IPS-18a (cell line): ENCODE data around the gene AP1G2.
"Not testable (repeated sequence)": the region's sequence is repeated elsewhere in the genome, so short reads cannot be mapped to it uniquely, and the experiment has no call there.

Experiments used
- H3K27ac ChIP-seq: one replicate; pipeline ENCODE4 v1.5.1; 2013; ENCODE audit warnings: low read length
- H3K27me3 ChIP-seq: one replicate; pipeline ENCODE4 v1.6.1; 2013; ENCODE audit warnings: mild to moderate bottlenecking, low read length; ENCODE audit not compliant: control insufficient read depth, insufficient read depth
- H3K36me3 ChIP-seq: one replicate; pipeline ENCODE4 v1.6.1; 2013; ENCODE audit warnings: low read depth, low read length; ENCODE audit not compliant: control insufficient read depth
- H3K4me1 ChIP-seq: one replicate; pipeline ENCODE4 v1.6.1; 2013; ENCODE audit warnings: low read depth, low read length; ENCODE audit not compliant: control insufficient read depth
- H3K4me3 ChIP-seq: one replicate; pipeline ENCODE4 v1.5.1; 2013; ENCODE audit warnings: low read length
- H3K9ac ChIP-seq: one replicate; pipeline ENCODE4 v1.6.1; 2013; ENCODE audit warnings: mild to moderate bottlenecking, low read length, moderate library complexity
- H3K9me3 ChIP-seq: one replicate; pipeline ENCODE4 v1.6.1; 2013; ENCODE audit warnings: low read depth, low read length; ENCODE audit not compliant: control insufficient read depth

AP1G2 gene

DNA sequence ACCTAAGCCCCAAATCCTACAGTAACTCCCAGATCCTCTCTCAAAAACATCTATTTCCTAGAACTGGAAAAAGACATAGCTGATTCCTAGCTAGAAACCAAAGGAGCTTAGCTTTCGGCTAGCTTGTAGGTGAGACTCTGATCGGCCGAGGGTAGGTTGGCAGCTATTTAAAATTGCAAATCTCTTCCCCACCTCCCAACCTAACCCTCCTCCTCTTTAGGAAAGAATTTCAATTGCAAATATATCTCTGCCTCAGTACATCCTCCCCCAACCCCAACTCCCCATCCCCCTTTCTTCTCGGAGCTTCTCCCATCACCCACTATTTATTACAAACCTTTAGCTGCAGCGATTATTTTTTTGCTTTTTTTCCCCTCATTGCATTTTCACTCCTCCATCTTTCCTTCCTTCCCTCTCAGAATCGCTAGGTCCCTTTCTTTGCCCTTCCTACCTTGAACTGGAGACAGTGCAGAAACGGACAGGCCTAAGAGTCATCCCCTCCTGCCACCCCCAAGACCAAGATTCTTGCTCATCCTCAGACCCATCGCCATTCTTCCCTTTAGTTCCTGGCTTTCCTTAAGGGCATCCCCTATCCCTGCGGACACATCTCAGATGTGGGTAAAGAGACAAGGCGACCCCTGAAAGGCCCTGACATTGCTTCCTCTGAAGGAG is 29.4 kb downstream of the AP1G2 start:
- Histone ChIP-seq H3K4me3 (peak overlapping the region; percentile 75), H3K27ac (peak overlapping the region; percentile 95)

DNA sequence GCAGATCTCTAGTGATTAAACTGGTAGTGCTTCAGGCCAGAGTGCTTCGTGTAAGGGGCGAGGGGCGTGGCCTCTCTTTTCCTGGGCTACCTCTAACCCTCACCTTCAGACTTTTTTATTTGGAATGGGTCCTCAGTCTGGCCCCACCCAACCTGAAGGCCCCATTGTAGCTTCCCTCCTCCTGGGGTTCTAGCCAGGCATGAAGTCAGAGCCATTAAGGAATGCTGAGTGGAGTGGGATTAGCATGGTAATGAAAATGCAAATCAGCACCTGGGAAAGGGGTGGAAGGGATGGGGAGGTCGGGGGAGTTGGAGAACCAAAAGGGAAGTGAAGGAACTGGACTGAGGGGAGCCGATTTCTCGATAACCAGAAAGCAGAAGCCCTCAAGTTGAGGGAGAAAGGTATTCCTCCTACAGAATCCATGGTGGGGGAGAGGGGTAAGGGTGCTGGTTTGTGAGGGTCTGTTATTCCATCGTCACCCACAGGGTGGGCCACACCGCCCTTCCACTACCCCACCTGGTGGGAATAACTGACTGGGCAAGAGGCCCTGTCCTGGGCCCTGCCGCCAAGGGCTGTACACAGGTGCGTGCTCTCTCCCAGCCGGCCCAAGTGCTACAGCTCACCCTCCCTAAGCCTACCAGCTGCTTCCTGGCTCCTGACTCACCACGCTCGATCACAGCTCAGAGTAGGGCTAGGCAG is 30.1 kb downstream of the AP1G2 start:
- Histone ChIP-seq H3K9me3 (no peaks in the 10 kb centered on the region), H3K27me3 (no peaks in the 10 kb centered on the region), H3K27ac (peak overlapping the region; percentile 90), H3K4me3 (peak overlapping the region; percentile 75), H3K36me3 (peaks cover 10% of the 10 kb centered on the region), H3K4me1 (peaks cover 26% of the 10 kb centered on the region), H3K9ac (peak overlapping the region; percentile 88)

More for the DNA sequence above, 29.4 kb downstream of the AP1G2 start:
- Histone ChIP-seq H3K9ac (peak overlapping the region; percentile 88), H3K27me3 (no peaks in the 10 kb centered on the region), H3K9me3 (no peaks in the 10 kb centered on the region), H3K36me3 (peaks cover 9% of the 10 kb centered on the region), H3K4me1 (peaks cover 26% of the 10 kb centered on the region)

DNA sequence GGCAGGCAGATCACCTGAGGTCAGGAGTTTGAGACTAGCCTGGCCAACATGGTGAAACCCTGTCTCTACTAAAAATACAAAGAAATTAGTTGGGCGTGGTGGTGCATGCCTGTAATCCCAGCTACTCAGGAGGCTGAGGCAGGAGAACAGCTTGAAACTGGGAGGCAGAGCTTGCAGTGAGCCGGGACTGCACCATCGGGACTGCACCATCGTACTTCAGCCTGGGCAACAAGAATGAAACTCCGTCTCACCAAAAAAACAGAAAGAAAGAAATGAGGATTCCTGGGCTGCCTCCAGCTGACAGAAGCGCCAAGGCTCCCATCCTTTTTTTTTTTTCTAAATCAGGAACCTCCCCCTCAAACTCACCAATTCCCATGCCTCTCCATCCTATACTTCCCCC is 30.7 kb downstream of the AP1G2 start:
- Histone ChIP-seq H3K4me1 (peaks cover 26% of the 10 kb centered on the region), H3K36me3 (peaks cover 11% of the 10 kb centered on the region), H3K9ac (peak overlapping the region; percentile 24), H3K4me3 (peak overlapping the region; percentile 75)
- not testable (repeated sequence) for H3K27ac ChIP-seq, H3K27me3 ChIP-seq, H3K9me3 ChIP-seq

DNA sequence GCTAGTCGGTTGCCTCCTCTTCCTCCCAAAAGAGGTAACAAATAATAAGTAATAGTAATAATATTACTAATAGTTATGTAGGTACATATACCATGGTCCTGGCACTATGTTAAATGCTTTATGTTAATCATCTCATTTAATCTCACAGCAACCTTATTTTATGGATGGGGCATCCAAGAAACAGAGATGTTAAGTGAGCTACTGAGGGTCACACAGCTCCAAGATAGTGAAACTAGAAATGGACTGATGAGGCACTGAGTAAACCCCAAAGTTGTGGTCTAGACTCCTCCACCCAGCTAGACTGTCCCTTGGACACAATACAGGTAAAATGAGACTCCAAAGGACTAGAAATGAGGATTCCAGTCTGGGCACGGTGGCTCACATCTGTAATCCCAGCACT is 31.1 kb downstream of the AP1G2 start:
- Histone ChIP-seq H3K9ac (peak overlapping the region; percentile 24), H3K9me3 (no peaks in the 10 kb centered on the region), H3K36me3 (peaks cover 11% of the 10 kb centered on the region), H3K27me3 (no peaks in the 10 kb centered on the region), H3K4me3 (no peak overlapping the region), H3K27ac (no peak overlapping the region), H3K4me1 (peaks cover 26% of the 10 kb centered on the region)

DNA sequence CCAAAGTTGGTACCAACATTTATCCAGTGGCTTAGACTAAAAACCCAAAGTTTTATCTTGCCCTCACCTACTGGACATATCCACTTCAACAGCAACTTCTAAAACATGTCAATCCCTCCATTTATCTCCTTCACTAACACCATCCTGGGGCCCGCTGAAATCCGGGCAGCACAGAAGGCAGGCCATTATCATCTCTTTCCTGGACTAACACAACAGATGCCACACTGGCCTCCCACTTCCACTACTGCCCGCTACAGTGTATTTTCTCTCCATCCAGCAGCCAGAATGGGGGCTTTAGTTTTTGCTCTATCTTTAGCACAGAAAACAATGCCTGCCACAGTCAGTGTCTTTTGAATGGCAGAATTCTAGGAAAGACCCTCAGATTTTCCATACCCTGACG is 31.6 kb downstream of the AP1G2 start:
- no peak overlapping the region for H3K4me3 ChIP-seq
- peaks cover 11% of the 10 kb centered on the region for H3K36me3 ChIP-seq
- no peaks in the 10 kb centered on the region for H3K27me3 ChIP-seq
- H3K9me3 ChIP-seq: no peaks in the 10 kb centered on the region
- no peak overlapping the region for H3K27ac ChIP-seq
- H3K9ac ChIP-seq: no peak overlapping the region
- H3K4me1 ChIP-seq: peaks cover 26% of the 10 kb centered on the region

DNA sequence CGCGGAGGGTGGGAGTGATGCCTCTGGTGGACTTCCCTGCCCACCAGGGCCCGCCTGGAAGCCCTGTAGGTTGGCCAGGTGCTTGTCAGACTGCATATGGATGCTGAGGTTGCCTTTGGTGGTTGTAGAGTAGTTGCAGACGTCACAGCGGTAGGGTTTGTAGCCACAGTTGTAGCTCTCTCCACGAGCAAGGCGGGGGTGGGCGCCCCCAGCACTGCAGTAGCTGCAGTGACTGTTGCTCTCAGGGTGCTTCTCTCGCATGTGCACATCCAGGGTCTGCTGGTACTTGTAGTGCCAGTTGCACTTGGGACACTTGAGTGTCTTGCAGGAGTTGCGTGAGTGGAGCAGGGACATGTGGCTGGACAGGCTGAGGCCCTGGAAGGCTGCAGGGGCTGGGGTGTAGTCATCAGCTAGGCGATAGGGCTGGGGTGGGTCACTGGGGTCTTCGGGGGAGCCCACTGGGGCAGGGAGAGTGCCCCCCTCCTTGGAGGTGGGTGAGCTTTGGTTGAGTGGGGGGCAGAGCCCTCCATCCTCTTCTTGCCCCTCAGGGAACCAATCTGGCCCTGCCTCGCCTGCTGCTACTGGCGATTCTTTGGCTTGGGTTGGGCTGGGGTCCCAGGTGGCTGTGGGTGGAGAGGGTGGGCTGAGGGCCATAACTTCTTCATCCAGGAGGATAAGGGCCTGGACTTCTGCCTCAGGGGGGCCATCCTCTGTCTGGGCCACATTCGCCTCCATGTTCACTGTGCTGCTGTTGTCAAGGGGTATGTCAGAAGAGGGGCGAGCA is 33.7 kb downstream of the AP1G2 start:
- no peak overlapping the region for H3K4me3 ChIP-seq
- H3K9ac ChIP-seq: no peak overlapping the region
- H3K9me3 ChIP-seq: no peaks in the 10 kb centered on the region
- peaks cover 13% of the 10 kb centered on the region for H3K36me3 ChIP-seq
- no peak overlapping the region for H3K27ac ChIP-seq
- H3K4me1 ChIP-seq: peaks cover 14% of the 10 kb centered on the region
- no peaks in the 10 kb centered on the region for H3K27me3 ChIP-seq

DNA sequence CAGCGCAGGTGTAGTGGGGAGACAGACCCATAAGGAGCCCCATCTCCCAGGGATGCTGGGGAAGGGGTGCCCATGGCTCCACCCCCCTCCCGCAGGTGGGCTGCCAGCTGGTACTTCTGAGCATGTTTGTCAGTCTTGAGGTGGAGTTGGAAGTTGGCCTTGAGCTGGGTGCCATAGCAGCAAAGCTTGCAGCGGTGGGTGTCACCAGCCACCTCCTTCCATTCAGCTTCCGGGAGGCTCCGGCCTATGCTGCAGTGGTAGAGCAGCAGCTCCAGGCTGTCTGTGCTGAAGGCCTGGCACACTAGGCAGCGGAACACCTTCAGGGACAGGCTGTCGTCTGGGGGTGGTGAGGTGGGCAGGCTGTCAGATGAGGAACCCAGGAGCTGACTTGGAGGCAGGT is 34.9 kb downstream of the AP1G2 start:
- Histone ChIP-seq H3K36me3 (peaks cover 13% of the 10 kb centered on the region), H3K9ac (no peak overlapping the region), H3K27ac (no peak overlapping the region), H3K27me3 (no peaks in the 10 kb centered on the region), H3K4me3 (no peak overlapping the region), H3K4me1 (peaks cover 16% of the 10 kb centered on the region), H3K9me3 (no peaks in the 10 kb centered on the region)

DNA sequence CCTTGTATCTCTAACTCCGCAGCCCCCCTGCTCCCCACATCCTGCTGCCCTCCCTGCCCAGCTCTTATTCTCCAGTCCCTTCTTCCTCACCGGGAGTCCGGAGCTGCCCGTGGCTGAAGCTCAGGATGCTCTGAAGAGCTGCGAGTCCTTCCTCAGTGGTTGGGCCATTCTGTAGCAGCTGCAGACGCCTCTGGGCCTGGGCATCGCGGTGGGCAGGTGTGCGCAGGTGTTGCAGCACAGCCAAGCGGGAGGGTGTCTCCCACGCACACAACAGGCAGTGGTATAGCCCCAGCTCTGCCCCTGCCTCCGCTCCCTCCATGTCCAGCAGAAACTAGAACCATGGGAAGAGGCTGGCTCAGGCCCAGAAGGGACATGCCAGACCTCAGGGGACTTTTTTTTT is 36.2 kb downstream of the AP1G2 start:
- no peak overlapping the region for H3K27ac ChIP-seq
- peaks cover 25% of the 10 kb centered on the region for H3K36me3 ChIP-seq
- H3K9ac ChIP-seq: no peak overlapping the region
- H3K4me1 ChIP-seq: peaks cover 9% of the 10 kb centered on the region
- H3K27me3 ChIP-seq: no peaks in the 10 kb centered on the region
- H3K4me3 ChIP-seq: no peak overlapping the region
- no peaks in the 10 kb centered on the region for H3K9me3 ChIP-seq

DNA sequence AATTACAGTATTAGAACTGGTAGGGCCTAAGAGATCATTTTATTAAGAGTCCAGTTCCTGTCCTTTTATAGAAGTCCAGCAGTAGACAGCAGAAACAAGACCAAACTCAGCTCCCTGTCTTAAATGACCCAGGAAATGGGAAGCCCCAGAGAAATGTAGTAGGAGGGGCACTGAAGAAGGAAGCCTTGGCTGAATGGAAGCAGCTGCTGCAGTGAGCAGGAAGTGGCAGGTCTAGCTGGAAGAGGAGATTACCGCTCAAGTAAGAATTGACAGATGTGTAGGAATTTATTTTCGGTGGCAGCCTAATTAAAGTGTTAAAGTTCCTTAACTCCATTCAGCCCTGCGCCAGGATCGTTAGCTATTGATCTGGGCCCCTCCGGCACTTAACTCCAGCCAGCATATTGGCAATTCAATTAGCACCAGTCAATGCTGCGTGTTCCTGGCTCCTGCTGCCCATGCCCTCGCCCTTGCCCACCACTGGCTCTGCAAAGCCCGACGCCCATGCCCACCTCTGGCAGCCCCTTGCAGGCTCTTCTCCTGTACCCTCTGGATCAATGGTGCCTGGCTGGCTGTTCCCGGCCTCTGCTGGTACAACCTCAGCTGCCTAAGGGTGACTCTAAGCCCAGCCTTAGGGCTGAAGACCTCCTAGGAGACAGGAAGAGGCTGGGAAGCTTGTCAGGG is 37.1 kb downstream of the AP1G2 start:
- Histone ChIP-seq H3K36me3 (peaks cover 30% of the 10 kb centered on the region), H3K9me3 (no peaks in the 10 kb centered on the region), H3K9ac (no peak overlapping the region), H3K4me3 (no peak overlapping the region), H3K4me1 (peaks cover 6% of the 10 kb centered on the region), H3K27me3 (no peaks in the 10 kb centered on the region), H3K27ac (no peak overlapping the region)

DNA sequence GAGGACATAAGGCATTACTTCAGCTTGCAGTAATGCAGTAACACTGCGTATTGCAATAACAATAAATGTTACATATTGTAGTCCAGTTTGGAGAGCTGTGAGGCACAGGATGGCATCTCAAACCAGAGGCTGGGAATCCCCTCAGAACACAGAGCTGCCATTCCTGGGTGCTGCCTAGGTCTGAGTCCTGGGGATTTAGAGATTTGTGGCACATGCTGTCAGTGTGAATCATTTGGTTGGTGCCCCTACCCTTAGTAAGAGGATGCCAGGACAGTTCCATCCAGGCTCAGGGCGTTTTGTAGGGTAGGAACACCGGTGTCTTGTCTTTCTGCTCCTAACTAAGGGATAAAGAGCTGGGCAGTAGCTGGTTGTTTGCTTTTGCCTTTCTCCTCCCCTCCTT is 38.6 kb downstream of the AP1G2 start:
- Histone ChIP-seq H3K27me3 (no peaks in the 10 kb centered on the region), H3K9me3 (no peaks in the 10 kb centered on the region), H3K4me1 (peaks cover 6% of the 10 kb centered on the region), H3K4me3 (no peak overlapping the region), H3K9ac (no peak overlapping the region), H3K27ac (no peak overlapping the region), H3K36me3 (peaks cover 26% of the 10 kb centered on the region)

DNA sequence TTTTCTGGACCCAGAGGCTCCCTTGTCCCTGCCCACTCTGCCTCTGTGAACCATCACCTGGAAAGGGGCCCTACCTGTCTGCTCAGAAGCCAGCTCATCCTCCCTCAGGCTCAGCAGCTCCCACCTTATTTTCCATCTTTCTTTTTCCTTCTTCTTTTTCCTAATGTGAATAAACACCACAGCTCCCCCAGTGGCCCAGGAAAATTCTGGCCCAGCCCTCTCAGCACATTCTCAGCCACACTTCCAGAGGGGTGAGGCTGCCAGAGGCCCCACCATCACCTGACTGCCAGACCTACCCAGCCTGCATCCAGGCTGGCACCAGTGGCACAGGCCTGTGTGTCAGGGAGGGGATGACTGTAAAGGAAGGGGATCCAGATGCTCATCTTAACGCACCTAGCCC is 39.0 kb downstream of the AP1G2 start:
- H3K9ac ChIP-seq: no peak overlapping the region
- peak overlapping the region; percentile 37 for H3K27ac ChIP-seq
- peaks cover 6% of the 10 kb centered on the region for H3K4me1 ChIP-seq
- no peaks in the 10 kb centered on the region for H3K9me3 ChIP-seq
- no peak overlapping the region for H3K4me3 ChIP-seq
- peaks cover 26% of the 10 kb centered on the region for H3K36me3 ChIP-seq
- no peaks in the 10 kb centered on the region for H3K27me3 ChIP-seq
